Parathyroid adenoma (tissue), 2 donors: ENCODE data around the gene C12orf60.

Experiments
- H2AFZ ChIP-seq: fragments of 300-600 bp; sonication (generic); one replicate; pipeline ENCODE4 v1.7.0; 2017; ENCODE audit warnings: antibody characterized with exemption, mild to moderate bottlenecking
- H3K27ac ChIP-seq: fragments of 300-600 bp; sonication (generic); one replicate; pipeline ENCODE4 v1.7.0; 2017
- H3K27me3 ChIP-seq: fragments of 300-600 bp; sonication (generic); one replicate; pipeline ENCODE4 v1.7.0; 2017; ENCODE audit warnings: low read length; ENCODE audit not compliant: control insufficient read depth, insufficient read depth
- H3K36me3 ChIP-seq: fragments of 300-600 bp; sonication (generic); one replicate; pipeline ENCODE4 v1.7.0; 2017; ENCODE audit warnings: low read length; ENCODE audit not compliant: control insufficient read depth, insufficient read depth
- H3K4me1 ChIP-seq: fragments of 300-600 bp; sonication (generic); one replicate; pipeline ENCODE4 v1.7.0; 2017; ENCODE audit warnings: control low read depth
- H3K4me2 ChIP-seq: fragments of 300-600 bp; sonication (generic); one replicate; pipeline ENCODE4 v1.7.0; 2017; ENCODE audit warnings: low read length
- H3K4me3 ChIP-seq: fragments of 300-600 bp; sonication (generic); one replicate; pipeline ENCODE4 v1.7.0; 2017; ENCODE audit warnings: low read depth, low read length
- H3K79me2 ChIP-seq: fragments of 300-600 bp; sonication (generic); one replicate; pipeline ENCODE4 v1.7.0; 2017; ENCODE audit warnings: control low read depth
- H3K9ac ChIP-seq: fragments of 300-600 bp; sonication (generic); one replicate; pipeline ENCODE4 v1.7.0; 2017; ENCODE audit warnings: mild to moderate bottlenecking
- H3K9me3 ChIP-seq: fragments of 300-600 bp; sonication (generic); one replicate; pipeline ENCODE4 v1.7.0; 2017; ENCODE audit warnings: low read length; ENCODE audit not compliant: control insufficient read depth
- TF ChIP-seq, protein P1 (sequence below): fragments of 300-600 bp; sonication (generic); IDR thresholded peaks from one replicate; pipeline ENCODE4 v1.7.0; 2017; ENCODE audit warnings: antibody characterized with exemption, mild to moderate bottlenecking
- donor health status: primary hyperparathyroidism.

Gene C12orf60

DNA sequence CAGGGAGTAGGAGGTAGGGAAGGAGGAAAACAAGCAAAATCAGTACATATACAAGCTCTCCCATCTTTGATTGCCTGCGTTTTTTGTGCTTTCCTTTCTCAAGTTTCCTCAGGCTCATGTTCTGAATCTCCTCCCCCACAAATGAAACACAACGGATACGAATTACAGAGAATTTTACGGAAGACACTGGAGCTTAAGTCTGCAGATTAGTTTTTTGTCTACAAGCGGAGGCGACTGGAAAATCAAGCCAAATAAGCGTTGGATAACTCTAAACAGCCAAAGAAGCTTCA, 804 bp upstream of the C12orf60 start:
- no peaks in the 10 kb centered on the region for H3K36me3 ChIP-seq
- H3K79me2 ChIP-seq: peaks cover 20% of the 10 kb centered on the region
- no peaks in the 10 kb centered on the region for H3K9me3 ChIP-seq
- TF ChIP-seq, protein P1, sequence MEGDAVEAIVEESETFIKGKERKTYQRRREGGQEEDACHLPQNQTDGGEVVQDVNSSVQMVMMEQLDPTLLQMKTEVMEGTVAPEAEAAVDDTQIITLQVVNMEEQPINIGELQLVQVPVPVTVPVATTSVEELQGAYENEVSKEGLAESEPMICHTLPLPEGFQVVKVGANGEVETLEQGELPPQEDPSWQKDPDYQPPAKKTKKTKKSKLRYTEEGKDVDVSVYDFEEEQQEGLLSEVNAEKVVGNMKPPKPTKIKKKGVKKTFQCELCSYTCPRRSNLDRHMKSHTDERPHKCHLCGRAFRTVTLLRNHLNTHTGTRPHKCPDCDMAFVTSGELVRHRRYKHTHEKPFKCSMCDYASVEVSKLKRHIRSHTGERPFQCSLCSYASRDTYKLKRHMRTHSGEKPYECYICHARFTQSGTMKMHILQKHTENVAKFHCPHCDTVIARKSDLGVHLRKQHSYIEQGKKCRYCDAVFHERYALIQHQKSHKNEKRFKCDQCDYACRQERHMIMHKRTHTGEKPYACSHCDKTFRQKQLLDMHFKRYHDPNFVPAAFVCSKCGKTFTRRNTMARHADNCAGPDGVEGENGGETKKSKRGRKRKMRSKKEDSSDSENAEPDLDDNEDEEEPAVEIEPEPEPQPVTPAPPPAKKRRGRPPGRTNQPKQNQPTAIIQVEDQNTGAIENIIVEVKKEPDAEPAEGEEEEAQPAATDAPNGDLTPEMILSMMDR: no peak
- H3K4me1 ChIP-seq: peaks cover 3% of the 10 kb centered on the region
- H2AFZ ChIP-seq: peak overlapping the region; percentile 80
- H3K4me3 ChIP-seq: peak overlapping the region; percentile 98
- H3K9ac ChIP-seq: peak overlapping the region; percentile 9
- H3K27ac ChIP-seq: peak overlapping the region; percentile 73
- H3K4me2 ChIP-seq: peak overlapping the region; percentile 91
- H3K27me3 ChIP-seq: no peaks in the 10 kb centered on the region

DNA sequence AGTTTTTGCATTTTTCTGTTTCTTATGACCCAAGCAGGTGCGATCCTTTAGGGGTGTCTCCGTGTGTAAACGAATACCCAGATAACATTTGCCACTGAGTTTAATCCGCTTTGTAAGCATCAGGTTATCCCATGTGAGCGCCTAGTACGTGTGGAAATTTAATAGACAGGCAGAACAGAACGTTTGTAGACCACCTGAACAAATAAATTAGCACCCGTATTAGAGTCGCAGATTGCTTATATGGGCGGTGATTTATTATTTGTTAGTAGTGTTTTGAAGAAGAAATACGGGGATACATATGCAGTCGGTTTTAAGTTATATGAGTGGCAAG, 325 bp downstream of the C12orf60 start:
- no peak overlapping the region for H3K9ac ChIP-seq
- peaks cover 3% of the 10 kb centered on the region for H3K4me1 ChIP-seq
- no peaks in the 10 kb centered on the region for H3K27me3 ChIP-seq
- TF ChIP-seq, protein P1: no peak
- peak overlapping the region; percentile 83 for H3K4me2 ChIP-seq
- no peaks in the 10 kb centered on the region for H3K36me3 ChIP-seq
- H3K9me3 ChIP-seq: no peaks in the 10 kb centered on the region
- H2AFZ ChIP-seq: peak overlapping the region; percentile 84
- peak overlapping the region; percentile 73 for H3K27ac ChIP-seq
- peak overlapping the region; percentile 98 for H3K4me3 ChIP-seq
- H3K79me2 ChIP-seq: peaks cover 18% of the 10 kb centered on the region

DNA sequence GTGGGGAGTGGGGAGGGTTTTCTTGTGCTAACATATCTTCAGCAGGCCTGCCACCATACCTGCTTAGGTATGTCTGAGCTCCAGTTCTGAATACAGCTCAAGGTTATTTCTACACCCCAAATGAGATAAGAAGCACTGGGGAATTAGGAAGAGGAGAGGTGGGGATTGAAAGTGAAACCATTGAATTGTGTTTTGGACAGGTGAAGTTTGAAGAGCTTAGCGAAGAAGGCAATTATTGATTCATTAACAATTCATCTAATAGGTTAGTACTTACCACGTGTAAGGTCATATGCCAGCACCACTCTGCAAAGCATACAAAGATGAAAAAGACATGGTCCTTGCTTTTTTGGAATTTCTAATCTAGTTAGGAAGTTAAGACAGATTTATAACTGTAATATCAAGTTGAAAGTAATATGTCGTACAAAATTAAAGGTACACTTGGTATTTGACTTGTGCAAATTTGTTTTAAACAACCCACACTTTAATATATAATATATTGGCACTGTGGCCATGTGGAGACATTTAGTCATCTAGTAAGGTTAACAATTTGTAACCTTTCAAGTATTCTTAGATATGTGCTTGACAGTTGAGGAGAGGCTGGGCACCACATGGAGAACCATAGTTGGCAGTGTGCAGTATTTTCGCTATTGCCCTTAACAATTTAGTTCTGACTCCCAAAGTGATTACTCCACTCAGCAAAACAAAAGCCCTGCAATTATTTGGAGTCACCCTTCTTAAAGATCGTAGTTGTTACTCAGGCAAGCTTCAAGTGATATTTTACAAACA, 6.9 kb downstream of the C12orf60 start:
- Histone ChIP-seq H3K4me1 (no peaks in the 10 kb centered on the region), H2AFZ (no peak overlapping the region), H3K27me3 (no peaks in the 10 kb centered on the region), H3K9me3 (no peaks in the 10 kb centered on the region), H3K79me2 (no peaks in the 10 kb centered on the region), H3K9ac (no peak overlapping the region), H3K4me3 (no peak overlapping the region), H3K36me3 (no peaks in the 10 kb centered on the region), H3K27ac (no peak overlapping the region), H3K4me2 (no peak overlapping the region)
- TF ChIP-seq, protein P1: no peak

DNA sequence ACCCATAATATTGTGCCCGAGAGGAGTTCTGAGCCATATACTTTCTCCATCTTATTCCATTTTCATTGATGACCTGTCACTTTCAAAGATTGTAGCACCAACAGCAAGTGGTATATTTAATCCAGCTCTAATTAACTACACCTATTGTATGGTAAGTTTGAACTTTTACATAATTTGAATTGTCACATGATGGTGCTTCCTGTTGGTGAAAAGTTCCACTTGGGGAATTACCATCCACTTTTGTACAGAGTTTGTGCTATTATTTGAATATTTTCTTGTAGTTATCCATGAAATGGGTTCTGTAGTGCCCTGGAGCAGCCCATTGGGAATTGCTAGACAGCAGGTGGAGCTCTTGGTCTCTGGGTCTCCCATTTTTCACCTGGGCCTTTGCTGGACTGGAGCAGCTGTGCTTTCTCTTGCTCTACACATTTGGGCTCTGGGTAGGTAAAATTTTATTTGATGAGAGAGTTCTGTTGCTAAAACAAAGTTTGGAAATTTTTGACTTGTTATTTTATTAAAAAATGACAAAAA, 7.5 kb downstream of the C12orf60 start:
- TF ChIP-seq, protein P1: no peak
- Histone ChIP-seq H3K4me2 (no peak overlapping the region), H3K79me2 (no peaks in the 10 kb centered on the region), H3K27ac (no peak overlapping the region), H3K4me3 (no peak overlapping the region), H3K27me3 (no peaks in the 10 kb centered on the region), H2AFZ (no peak overlapping the region), H3K4me1 (no peaks in the 10 kb centered on the region), H3K9ac (no peak overlapping the region), H3K36me3 (no peaks in the 10 kb centered on the region), H3K9me3 (no peaks in the 10 kb centered on the region)

DNA sequence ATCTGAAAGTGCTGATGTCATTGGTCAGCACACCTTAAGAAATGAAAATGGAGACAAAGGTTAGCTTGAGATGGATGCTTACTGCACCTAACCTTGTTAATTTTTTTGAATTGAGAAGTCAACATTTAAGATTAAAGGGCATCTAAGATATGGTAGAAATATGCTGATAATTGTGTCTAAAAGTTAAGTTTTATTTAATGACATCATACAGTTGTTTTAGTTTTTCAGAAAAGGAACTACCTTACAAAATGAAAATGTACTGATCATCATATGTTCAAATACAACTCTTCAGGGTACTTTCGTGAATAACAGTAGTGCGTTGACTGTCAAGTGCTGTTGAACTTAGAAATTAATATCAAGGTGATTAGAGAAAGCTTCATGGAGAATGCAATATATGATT, 8.0 kb downstream of the C12orf60 start:
- H3K79me2 ChIP-seq: no peaks in the 10 kb centered on the region
- no peak overlapping the region for H2AFZ ChIP-seq
- H3K4me1 ChIP-seq: no peaks in the 10 kb centered on the region
- H3K9ac ChIP-seq: no peak overlapping the region
- no peaks in the 10 kb centered on the region for H3K27me3 ChIP-seq
- H3K27ac ChIP-seq: no peak overlapping the region
- TF ChIP-seq, protein P1: no peak
- H3K4me3 ChIP-seq: no peak overlapping the region
- no peaks in the 10 kb centered on the region for H3K9me3 ChIP-seq
- H3K4me2 ChIP-seq: no peak overlapping the region
- no peaks in the 10 kb centered on the region for H3K36me3 ChIP-seq
